Fibroblast of the aortic adventitia (primary cell): Measurements from ENCODE around the gene TSPOAP1. TPM values are rescaled to one million over a fixed set of nuclear protein-coding genes. Genes with fewer than 3 reads are reported as not detected.

Source experiments
- DNase-seq: peaks from one replicate; pipeline ENCODE4 v3.0.0-alpha.2; 2010; ENCODE audit warnings: low read depth
- H3K4me3 ChIP-seq: 2 replicates; pipeline ENCODE4 v1.5.1; 2011; ENCODE audit warnings: low read depth, mild to moderate bottlenecking, control low read depth, low read length, moderate library complexity
- CTCF ChIP-seq: IDR thresholded peaks from 2 replicates; pipeline ENCODE4 v1.5.1; 2011; ENCODE audit warnings: mild to moderate bottlenecking, low read length, control low read depth, inconsistent platforms; ENCODE audit not compliant: insufficient read depth
- total RNA-seq: library from RNA; depleted of rRNA; stranded (reverse); fragments of >200 nt; gene quantifications from 2 replicates; pipeline ENCODE4 v1.2.3, GENCODE V29; 2012; ENCODE audit warnings: low replicate concordance

The TSPOAP1 gene
- total RNA-seq, 1 donor: 0.18 TPM

DNA sequence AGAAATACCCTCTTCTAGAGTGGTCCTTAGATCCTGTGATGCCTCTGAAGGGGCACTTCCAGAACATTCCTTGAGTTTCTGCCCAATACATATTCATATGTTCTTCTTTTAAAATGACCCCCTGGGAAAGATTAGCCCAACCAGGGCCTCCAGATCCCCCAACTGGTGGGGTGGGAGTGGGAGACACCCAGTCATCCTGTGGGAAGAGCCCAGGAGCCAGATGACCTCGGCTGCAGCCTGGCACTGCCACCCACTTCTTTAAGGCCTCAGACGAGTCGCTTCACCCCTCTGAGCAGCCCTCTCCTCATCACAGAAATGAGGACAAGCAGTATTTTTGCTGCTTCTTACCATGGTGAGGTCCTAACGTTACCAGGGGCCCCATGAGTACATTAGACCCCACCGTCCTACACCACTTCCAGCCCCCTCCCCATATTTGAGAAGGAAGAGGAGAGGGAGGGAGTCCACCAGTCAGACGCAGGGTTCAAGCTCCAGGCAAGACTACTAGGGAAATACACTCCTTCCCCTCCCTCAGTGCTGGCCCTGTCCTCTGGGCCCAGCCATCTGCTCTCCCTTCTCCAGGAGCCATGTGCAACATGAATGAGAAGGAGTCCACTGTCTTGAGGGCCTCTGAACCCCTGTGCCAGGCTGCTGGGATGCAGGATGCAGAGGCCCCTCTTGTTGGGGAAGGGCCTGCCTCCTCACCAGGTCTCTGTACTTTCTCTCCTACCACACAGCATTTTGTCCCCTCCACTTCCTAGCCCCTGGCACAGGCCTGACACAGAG is 59.6 kb downstream of the TSPOAP1 start:
- no peak for DNase-seq
- H3K4me3 ChIP-seq: no peak overlapping the region
- TF ChIP-seq CTCF: no peak

DNA sequence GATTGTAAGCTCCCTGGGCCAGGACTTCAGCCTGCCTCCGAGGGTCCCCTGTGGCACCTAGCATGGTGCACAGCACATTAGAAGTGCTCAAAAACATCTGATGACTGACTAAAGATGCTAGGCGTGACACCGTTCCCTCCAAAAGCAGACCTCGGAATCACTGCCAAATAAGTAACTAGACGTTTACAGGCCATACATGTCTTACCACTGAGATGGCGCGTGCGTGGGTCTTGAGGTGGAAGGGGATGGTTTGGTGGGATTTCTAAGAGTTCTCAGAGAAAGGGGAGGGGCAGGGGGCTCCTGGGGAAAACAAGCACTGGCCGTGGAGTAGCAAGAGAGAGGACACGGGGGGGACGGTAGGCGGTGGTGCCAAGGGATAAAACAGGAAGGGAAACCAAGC is 60.3 kb downstream of the TSPOAP1 start:
- no peak for DNase-seq
- no peak for TF ChIP-seq CTCF
- no peak overlapping the region for H3K4me3 ChIP-seq

DNA sequence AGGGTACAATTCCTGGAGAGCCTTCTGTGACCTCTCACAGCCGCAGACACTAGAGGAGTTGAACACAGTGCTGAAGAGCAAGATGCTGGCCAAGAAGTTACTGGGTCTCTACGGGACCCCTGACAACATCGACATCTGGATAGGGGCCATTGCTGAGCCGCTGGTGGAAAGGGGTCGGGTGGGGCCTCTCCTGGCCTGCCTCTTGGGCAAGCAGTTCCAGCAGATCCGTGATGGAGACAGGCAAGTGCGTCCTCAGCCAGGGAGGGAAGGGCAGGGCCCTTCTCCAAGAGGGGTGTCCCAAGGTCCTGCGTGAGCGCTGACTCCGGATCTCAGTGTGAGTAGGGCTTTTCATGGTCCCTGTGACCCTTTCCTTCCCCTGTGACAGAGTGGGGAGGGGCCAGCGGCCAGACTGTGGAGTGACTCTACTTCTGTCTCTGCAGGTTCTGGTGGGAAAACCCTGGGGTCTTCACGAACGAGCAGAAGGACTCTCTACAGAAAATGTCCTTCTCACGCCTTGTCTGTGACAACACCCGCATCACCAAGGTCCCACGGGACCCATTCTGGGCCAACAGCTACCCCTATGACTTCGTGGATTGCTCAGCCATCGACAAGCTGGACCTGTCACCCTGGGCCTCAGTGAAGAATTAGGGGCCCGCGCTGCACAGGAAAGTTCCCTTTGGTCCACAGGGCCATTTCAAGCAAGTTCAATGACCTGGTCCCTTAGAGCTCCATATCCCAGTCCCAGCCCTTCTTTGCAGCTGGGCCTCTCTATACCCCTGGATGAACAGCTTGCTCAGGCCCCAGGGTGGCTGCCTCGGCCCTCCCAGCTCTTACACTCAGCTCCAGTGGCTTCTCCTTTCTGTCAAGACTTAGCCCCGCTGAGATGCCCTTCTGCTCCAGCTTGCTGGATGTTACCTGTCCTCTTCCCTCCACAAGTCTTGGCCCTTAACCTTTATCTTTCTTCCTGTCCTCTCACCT is 61.0 kb downstream of the TSPOAP1 start:
- no peak for DNase-seq
- no peak overlapping the region for H3K4me3 ChIP-seq
- TF ChIP-seq CTCF: no peak

- no peak overlapping the region for H3K4me3 ChIP-seq
- no peak for TF ChIP-seq CTCF
- no peak for DNase-seq
These were observed 62.4 kb downstream of the TSPOAP1 start for GRCh38 chr17:58265902-58266875.

- TF ChIP-seq CTCF: no peak
- no peak for DNase-seq
- no peak overlapping the region for H3K4me3 ChIP-seq
These were observed 63.3 kb downstream of the TSPOAP1 start for GRCh38 chr17:58265271-58265670.

DNA sequence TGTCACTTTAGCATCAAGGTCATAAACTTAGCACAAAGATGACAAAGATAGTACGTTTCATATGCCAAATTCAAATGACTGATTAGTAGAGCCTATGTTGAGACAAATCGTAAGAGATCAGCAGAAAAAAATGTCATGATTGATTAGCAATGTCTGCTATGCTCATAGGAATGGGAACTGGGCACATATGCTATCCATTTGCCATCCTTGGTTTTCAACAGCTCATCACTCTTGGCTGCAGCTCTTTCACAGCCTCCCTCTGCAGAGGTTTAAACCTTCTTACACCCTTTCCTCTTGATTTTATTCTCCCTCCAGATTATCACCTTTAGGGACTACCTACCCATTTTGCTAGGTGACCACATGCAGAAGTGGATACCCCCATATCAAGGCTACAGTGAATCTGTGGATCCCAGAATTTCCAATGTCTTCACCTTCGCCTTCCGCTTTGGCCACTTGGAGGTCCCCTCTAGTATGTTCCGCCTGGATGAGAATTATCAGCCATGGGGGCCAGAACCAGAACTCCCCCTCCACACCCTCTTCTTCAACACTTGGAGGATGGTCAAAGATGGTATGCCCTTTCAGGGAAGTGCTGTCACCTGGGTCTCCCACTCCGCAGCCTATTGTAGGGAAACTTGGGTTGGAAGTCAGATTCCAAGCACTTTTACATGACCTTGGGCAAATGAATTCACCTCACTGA is 64.0 kb downstream of the TSPOAP1 start:
- no peak for DNase-seq
- no peak for TF ChIP-seq CTCF
- no peak overlapping the region for H3K4me3 ChIP-seq
